ENCODE measurements around the gene CIPC. TPM values are rescaled to one million over a fixed set of nuclear protein-coding genes. Genes with fewer than 3 reads are reported as not detected.

Gene CIPC
- total and polyA plus RNA-seq, 2 of the 13 experiments (the other 11 are each of a cell fraction or from before 2014, with no cell fraction given) = 7.6 to 13.9 TPM

- TF ChIP-seq, protein P1, sequence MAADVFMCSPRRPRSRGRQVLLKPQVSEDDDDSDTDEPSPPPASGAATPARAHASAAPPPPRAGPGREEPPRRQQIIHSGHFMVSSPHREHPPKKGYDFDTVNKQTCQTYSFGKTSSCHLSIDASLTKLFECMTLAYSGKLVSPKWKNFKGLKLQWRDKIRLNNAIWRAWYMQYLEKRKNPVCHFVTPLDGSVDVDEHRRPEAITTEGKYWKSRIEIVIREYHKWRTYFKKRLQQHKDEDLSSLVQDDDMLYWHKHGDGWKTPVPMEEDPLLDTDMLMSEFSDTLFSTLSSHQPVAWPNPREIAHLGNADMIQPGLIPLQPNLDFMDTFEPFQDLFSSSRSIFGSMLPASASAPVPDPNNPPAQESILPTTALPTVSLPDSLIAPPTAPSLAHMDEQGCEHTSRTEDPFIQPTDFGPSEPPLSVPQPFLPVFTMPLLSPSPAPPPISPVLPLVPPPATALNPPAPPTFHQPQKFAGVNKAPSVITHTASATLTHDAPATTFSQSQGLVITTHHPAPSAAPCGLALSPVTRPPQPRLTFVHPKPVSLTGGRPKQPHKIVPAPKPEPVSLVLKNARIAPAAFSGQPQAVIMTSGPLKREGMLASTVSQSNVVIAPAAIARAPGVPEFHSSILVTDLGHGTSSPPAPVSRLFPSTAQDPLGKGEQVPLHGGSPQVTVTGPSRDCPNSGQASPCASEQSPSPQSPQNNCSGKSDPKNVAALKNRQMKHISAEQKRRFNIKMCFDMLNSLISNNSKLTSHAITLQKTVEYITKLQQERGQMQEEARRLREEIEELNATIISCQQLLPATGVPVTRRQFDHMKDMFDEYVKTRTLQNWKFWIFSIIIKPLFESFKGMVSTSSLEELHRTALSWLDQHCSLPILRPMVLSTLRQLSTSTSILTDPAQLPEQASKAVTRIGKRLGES (CRISPR knock-in tag; IDR thresholded peaks at IDR 0.05; ENCODE audit: borderline replicate concordance) = peak; percentile 84; the same call in 1 of the 2 replicates
- TF ChIP-seq GPBP1L1 (CRISPR knock-in tag; IDR thresholded peaks at IDR 0.05) (no peak), PHF20 (CRISPR knock-in tag; IDR thresholded peaks at IDR 0.05) (peak; percentile 83), POLR2AphosphoS2 (IDR thresholded peaks at IDR 0.05; ENCODE audit: low read depth, low read length) (no peak), MAZ (IDR thresholded peaks at IDR 0.05; ENCODE audit: borderline replicate concordance, low read depth, low read length) (peak; percentile 87), MAZ (CRISPR knock-in tag; IDR thresholded peaks at IDR 0.05; ENCODE audit: low read depth) (peak; percentile 90), MEF2D (CRISPR knock-in tag; IDR thresholded peaks at IDR 0.05) (peak; percentile 64; the same call in 1 of the 2 replicates), GPN1 (CRISPR knock-in tag; IDR thresholded peaks at IDR 0.05; ENCODE audit: borderline replicate concordance) (no peak), TBX3 (IDR thresholded peaks at IDR 0.05; ENCODE audit: borderline replicate concordance) (no peak; the same call in 1 of the 2 replicates), KLF12 (CRISPR knock-in tag; IDR thresholded peaks at IDR 0.05; ENCODE audit: borderline replicate concordance) (peak; percentile 64; the same call in 1 of the 2 replicates), TBL1XR1 (IDR thresholded peaks at IDR 0.05; ENCODE audit: borderline replicate concordance, low read length, partially characterized antibody) (no peak), ZSCAN30 (CRISPR knock-in tag; IDR thresholded peaks at IDR 0.05) (no peak; the same call in 1 of the 2 replicates), MED8 (CRISPR knock-in tag; IDR thresholded peaks at IDR 0.05; ENCODE audit: insufficient replicate concordance) (peak; percentile 84), ZNF30 (CRISPR knock-in tag; IDR thresholded peaks at IDR 0.05) (no peak), SETDB1 (CRISPR knock-in tag; IDR thresholded peaks at IDR 0.05; ENCODE audit: borderline replicate concordance) (no peak), HOMEZ (CRISPR knock-in tag; IDR thresholded peaks at IDR 0.05; ENCODE audit: low read depth) (peak; percentile 47; the same call in 1 of the 2 replicates)
Observed at GRCh38 chr14:77097700-77098528, at the start of gene CIPC (continued).
